ENCODE measurements around the gene PTPRM.

DNA sequence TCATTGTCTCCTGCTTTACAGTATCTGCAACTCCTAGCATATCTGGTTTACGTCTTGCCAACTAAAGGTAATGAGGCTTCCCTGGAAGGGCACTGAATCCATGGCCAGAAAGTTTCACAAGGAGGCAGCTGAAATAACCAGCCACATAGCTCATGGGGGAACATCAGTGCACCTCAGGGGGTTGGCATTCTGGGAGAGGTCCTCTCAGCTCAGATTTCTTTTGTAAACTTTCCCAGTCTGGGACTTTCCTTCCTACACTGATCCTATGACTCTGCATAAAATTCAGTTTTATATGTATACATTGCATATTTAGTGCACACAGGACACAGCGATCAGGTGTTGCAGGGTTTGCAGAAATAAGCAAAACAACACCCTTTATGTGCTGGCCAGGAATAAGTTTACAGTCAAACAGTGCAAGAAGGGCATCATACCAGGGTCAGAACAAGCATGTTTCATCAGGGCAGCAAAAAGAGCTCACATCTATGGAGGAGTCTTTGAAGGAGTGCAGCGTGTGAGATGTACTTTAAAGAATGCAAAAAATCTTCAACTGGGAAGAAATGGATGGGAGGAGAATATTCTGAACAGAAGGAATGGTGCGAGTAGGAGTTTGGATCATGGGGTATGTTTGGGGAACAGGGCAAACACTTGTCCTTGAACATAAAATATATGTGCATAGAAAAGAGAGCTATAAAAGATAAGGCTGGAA is 801.5 kb downstream of the PTPRM start:
- TF ChIP-seq CTCF (tag by site-specific recombination; IDR thresholded peaks at IDR 0.05) (no peak), ZNF670 (tag by site-specific recombination; IDR thresholded peaks at IDR 0.05; ENCODE audit: low read depth) (no peak), ZSCAN5A (tag by site-specific recombination; IDR thresholded peaks at IDR 0.05) (no peak), ZBTB7A (tag by site-specific recombination; IDR thresholded peaks at IDR 0.05; ENCODE audit: low read depth) (no peak), ZNF76 (tag by site-specific recombination; IDR thresholded peaks at IDR 0.05; ENCODE audit: borderline replicate concordance, low read depth) (no peak), ZNF837 (tag by site-specific recombination; IDR thresholded peaks at IDR 0.05) (no peak), HOXA7 (CRISPR knock-in tag; IDR thresholded peaks at IDR 0.05; ENCODE audit: borderline replicate concordance) (no peak)

All from HEK293 (cell line).